ENCODE measurements around the gene MRPL12. TPM values are rescaled to one million over a fixed set of nuclear protein-coding genes. Genes with fewer than 3 reads are reported as not detected.
A peak's percentile ranks its signal among the peaks of the same experiment; 100 is the strongest.

MRPL12 gene
- total and polyA plus RNA-seq, 2 of the 13 experiments (the other 11 are each of a cell fraction or from before 2014, with no cell fraction given): 39.1 to 94.1 TPM

GRCh38 chr17:81722184-81723120, 19.3 kb downstream of the MRPL12 start (continued):
- no peak for TF ChIP-seq ETV6 (CRISPR knock-in tag; conservative IDR thresholded peaks at IDR 0.05)
- TF ChIP-seq SUZ12 (IDR thresholded peaks at IDR 0.05; ENCODE audit: low read depth, low read length): no peak
- no peak for TF ChIP-seq ZNF713 (CRISPR knock-in tag; IDR thresholded peaks at IDR 0.05)
- TF ChIP-seq PHF21A (CRISPR knock-in tag; IDR thresholded peaks at IDR 0.05): no peak
- peak; percentile 81 for TF ChIP-seq ZNF605 (CRISPR knock-in tag; IDR thresholded peaks at IDR 0.05)
- TF ChIP-seq ZNF598 (CRISPR knock-in tag; IDR thresholded peaks at IDR 0.05; ENCODE audit: borderline replicate concordance): peak; percentile 37; the same call in 1 of the 2 replicates
- 0 out of 2 replicates have a peak, but pooled peaks have one; percentile 21 for TF ChIP-seq ZNF788 (CRISPR knock-in tag; IDR thresholded peaks at IDR 0.05; ENCODE audit: borderline replicate concordance)
- TF ChIP-seq MXD3 (CRISPR knock-in tag; IDR thresholded peaks at IDR 0.05): no peak
- TF ChIP-seq AHDC1 (CRISPR knock-in tag; IDR thresholded peaks at IDR 0.05; ENCODE audit: borderline replicate concordance): no peak
- TF ChIP-seq ZNF883 (CRISPR knock-in tag; IDR thresholded peaks at IDR 0.05; ENCODE audit: not compliant biosample characterization): peak; percentile 23
- no peak for TF ChIP-seq ZNF317 (CRISPR knock-in tag; IDR thresholded peaks at IDR 0.05)
- peak; percentile 67; the same call in 1 of the 2 replicates for TF ChIP-seq ZNF776 (CRISPR knock-in tag; IDR thresholded peaks at IDR 0.05)
- no peak for TF ChIP-seq JDP2 (CRISPR knock-in tag; IDR thresholded peaks at IDR 0.05; ENCODE audit: borderline replicate concordance)
- TF ChIP-seq PRDM10 (CRISPR knock-in tag; IDR thresholded peaks at IDR 0.05; ENCODE audit: low read depth): no peak
- no peak for TF ChIP-seq ZFP37 (CRISPR knock-in tag; IDR thresholded peaks at IDR 0.05; ENCODE audit: borderline replicate concordance)
- no peak for TF ChIP-seq RFX1 (IDR thresholded peaks at IDR 0.05)
- no peak for TF ChIP-seq PCBP2 (optimal IDR thresholded peaks at IDR 0.05; ENCODE audit: low read depth, low read length, poor library complexity, severe bottlenecking)
- TF ChIP-seq GTF3A (CRISPR knock-in tag; conservative IDR thresholded peaks at IDR 0.05): no peak
- TF ChIP-seq HNRNPUL1 (IDR thresholded peaks at IDR 0.05; ENCODE audit: low read depth, low read length): no peak

Data from HepG2 (cell line).